SK-N-SH (cell line): ENCODE results near the gene CDK6. TPM values are rescaled to one million over a fixed set of nuclear protein-coding genes. Genes with fewer than 3 reads are reported as not detected.
A peak's percentile ranks its signal among the peaks of the same experiment; 100 is the strongest.

Experiments
- CTCF ChIA-PET: fragments of 300-600, 350-600 bp; formaldehyde crosslinking; extraction: SDS; loops from one replicate; lab custom pipeline; 2021; lab: Yijun Ruan, JAX
- POLR2A ChIA-PET: fragments of 350-600 bp; sonication (Branson Sonifier 250); formaldehyde crosslinking; extraction: SDS; loops from one replicate; lab custom pipeline; 2020; ENCODE audit warnings: antibody characterized with exemption, inconsistent platforms; lab: Yijun Ruan, JAX
- DNase-seq: peaks from one replicate; pipeline ENCODE4 v3.0.0; 2012
- H2AFZ ChIP-seq: fragments of 200-600 bp; sonication (generic); 2 replicates; pipeline ENCODE4 v1.8.1; 2016; ENCODE audit warnings: antibody characterized with exemption, mild to moderate bottlenecking, low read depth
- H3F3A ChIP-seq: fragments of 200-600 bp; sonication (generic); replicated peaks from 2 replicates; pipeline ENCODE3; 2016; ENCODE audit warnings: antibody characterized with exemption, mild to moderate bottlenecking; ENCODE audit not compliant: insufficient read depth
- H3K27ac ChIP-seq, 2 experiments: fragments of 200-500 bp in 1 of 2; fragments of 200-600 bp in 1 of 2; sonication (Bioruptor generic) in 1 of 2; sonication (generic), shearing (Covaris generic) in 1 of 2; 2 replicates each; pipeline versions ENCODE4 v1.5.1 to v1.6.1; 2014 to 2016; ENCODE audit warnings: low read depth in 2 of 2, inconsistent platforms in 1 of 2, low read length in 1 of 2, mild to moderate bottlenecking in 1 of 2, mixed read lengths in 1 of 2
- H3K27me3 ChIP-seq: fragments of 200-600 bp; sonication (generic), shearing (Covaris generic); 2 replicates; pipeline ENCODE4 v1.6.1; 2016; ENCODE audit warnings: mixed run types; ENCODE audit not compliant: insufficient read depth
- H3K36me3 ChIP-seq, 2 experiments: fragments of 200-500 bp in 1 of 2; fragments of 200-600 bp in 1 of 2; sonication (Bioruptor generic) in 1 of 2; sonication (generic) in 1 of 2; replicated peaks in 1 of 2; 2 replicates each; pipeline versions ENCODE3 to v1.5.1; 2014 to 2016; ENCODE audit warnings: low read length in 1 of 2, mild to moderate bottlenecking in 1 of 2; ENCODE audit not compliant: insufficient read depth in 2 of 2, control insufficient read depth in 1 of 2
- H3K4me1 ChIP-seq, 2 experiments: fragments of 200-500 bp in 1 of 2; fragments of 200-600 bp in 1 of 2; sonication (Bioruptor generic) in 1 of 2; sonication (generic), shearing (Covaris generic) in 1 of 2; 2 replicates each; pipeline versions ENCODE4 v1.5.1 to v1.6.1; 2014 to 2016; ENCODE audit warnings: low read depth in 1 of 2, low read length in 1 of 2, mixed run types in 1 of 2; ENCODE audit not compliant: insufficient read depth in 2 of 2, control insufficient read depth in 1 of 2
- H3K4me2 ChIP-seq: fragments of 200-600 bp; sonication (generic), shearing (Covaris generic); 2 replicates; pipeline ENCODE4 v1.6.1; 2017; ENCODE audit warnings: mixed run types
- H3K4me3 ChIP-seq, 2 experiments: fragments of 200-500 bp in 1 of 2; fragments of 200-600 bp in 1 of 2; sonication (Bioruptor generic) in 1 of 2; sonication (generic), shearing (Covaris generic) in 1 of 2; 2 replicates each; pipeline versions ENCODE4 v1.5.1 to v1.8.1; 2014 to 2016; ENCODE audit warnings: low read depth in 2 of 2, inconsistent platforms in 1 of 2, low read length in 1 of 2, mild to moderate bottlenecking in 1 of 2, mixed read lengths in 1 of 2, moderate library complexity in 1 of 2
- H3K79me2 ChIP-seq: fragments of 200-600 bp; sonication (generic); 2 replicates; pipeline ENCODE4 v1.8.1; 2017; ENCODE audit warnings: mild to moderate bottlenecking; ENCODE audit not compliant: insufficient read depth
- H3K9ac ChIP-seq: fragments of 200-600 bp; sonication (generic); 2 replicates; pipeline ENCODE4 v1.6.1; 2017; ENCODE audit warnings: mixed run types
- H3K9me2 ChIP-seq: fragments of 200-600 bp; sonication (generic); 2 replicates; pipeline ENCODE4 v1.6.1; 2017; ENCODE audit warnings: mixed run types
- H3K9me3 ChIP-seq: fragments of 200-600 bp; sonication (generic); 2 replicates; pipeline ENCODE4 v1.6.1; 2017; ENCODE audit warnings: mixed run types, mild to moderate bottlenecking, moderate library complexity
- H4K20me1 ChIP-seq: fragments of 200-600 bp; sonication (generic); 2 replicates; pipeline ENCODE4 v1.6.1; 2017; ENCODE audit warnings: mild to moderate bottlenecking, mixed run types; ENCODE audit not compliant: insufficient read depth
- EP300 ChIP-seq, 2 experiments: IDR thresholded peaks; 2 replicates each; pipeline versions ENCODE4 v1.4.0 to v1.6.1; 2012; ENCODE audit warnings: borderline replicate concordance in 1 of 2, low read depth in 1 of 2, low read length in 1 of 2
- FOSL2 ChIP-seq: IDR thresholded peaks from 2 replicates; pipeline ENCODE4 v1.4.0; 2012; ENCODE audit warnings: low read depth, mild to moderate bottlenecking, moderate library complexity, borderline replicate concordance
- IRF3 ChIP-seq: fragments of 150-350 bp; IDR thresholded peaks from 2 replicates; pipeline ENCODE4 v1.6.1; 2016; ENCODE audit warnings: mild to moderate bottlenecking, low read depth, low read length
- JUND ChIP-seq: IDR thresholded peaks from 2 replicates; pipeline ENCODE4 v1.4.0; 2012
- MAX ChIP-seq: IDR thresholded peaks from 2 replicates; pipeline ENCODE4 v1.4.0; 2012; ENCODE audit warnings: low read depth
- MEF2A ChIP-seq: IDR thresholded peaks from 2 replicates; pipeline ENCODE4 v1.4.0; 2012; ENCODE audit warnings: low read depth, borderline replicate concordance
- NFIC ChIP-seq: IDR thresholded peaks from 2 replicates; pipeline ENCODE4 v1.4.0; 2012; ENCODE audit warnings: borderline replicate concordance
- NRF1 ChIP-seq: IDR thresholded peaks from 2 replicates; pipeline ENCODE4 v1.6.1; 2012; ENCODE audit warnings: low read depth, mild to moderate bottlenecking, low read length
- PBX3 ChIP-seq: IDR thresholded peaks from 2 replicates; pipeline ENCODE4; 2012
- POLR2AphosphoS5 ChIP-seq: IDR thresholded peaks from 2 replicates; pipeline ENCODE4 v1.6.1; 2012; ENCODE audit warnings: low read depth, low read length
- RFX5 ChIP-seq: IDR thresholded peaks from 2 replicates; pipeline ENCODE4 v1.6.1; 2012; ENCODE audit warnings: mild to moderate bottlenecking, improper control_type of control experiment, low read length
- RXRA ChIP-seq: IDR thresholded peaks from 2 replicates; pipeline ENCODE4 v1.4.0; 2012; ENCODE audit warnings: low read depth, mild to moderate bottlenecking, borderline replicate concordance
- TCF12 ChIP-seq: IDR thresholded peaks from 2 replicates; pipeline ENCODE4 v1.4.0; 2012
- TEAD4 ChIP-seq: IDR thresholded peaks from 2 replicates; pipeline ENCODE4 v1.4.0; 2012; ENCODE audit warnings: mild to moderate bottlenecking, borderline replicate concordance; ENCODE audit not compliant: insufficient read depth
- USF2 ChIP-seq: fragments of 150-350 bp; IDR thresholded peaks from 2 replicates; pipeline ENCODE4 v1.6.1; 2017; ENCODE audit warnings: antibody characterized with exemption, low read length, low read depth, borderline replicate concordance
- YY1 ChIP-seq: IDR thresholded peaks from 2 replicates; pipeline ENCODE4 v1.4.0; 2012; ENCODE audit warnings: low read depth, mild to moderate bottlenecking
- ZBTB33 ChIP-seq: IDR thresholded peaks from 2 replicates; pipeline ENCODE4 v1.4.0; 2012; ENCODE audit warnings: low read depth, borderline replicate concordance
- WGBS: methylation state at CpG from one replicate; pipeline ENCODE4 v1.1.6; 2017; ENCODE audit warnings: low lambda C conversion rate; 5-methylcytosine and 5-hydroxymethylcytosine counted together
- polyA plus RNA-seq, 3 experiments: library from polyadenylated mRNA; depleted of rRNA; stranded (reverse); fragments of >200 nt; gene quantifications; 2 replicates each; pipeline ENCODE4 v1.2.3, GENCODE V29; 2012

CDK6 gene
- polyA plus RNA-seq, 1 of the 3 experiments (the other 2 are of a cell fraction) = 30.3 TPM

- TF ChIP-seq IRF3 (no peak), FOSL2 (no peak), POLR2AphosphoS5 (no peak), USF2 (no peak), RFX5 (no peak)
- TF ChIP-seq, all 33 proteins: peak for 0
Observed at GRCh38 chr7:92736870-92737269, 99.5 kb downstream of the CDK6 start (continued).

DNA sequence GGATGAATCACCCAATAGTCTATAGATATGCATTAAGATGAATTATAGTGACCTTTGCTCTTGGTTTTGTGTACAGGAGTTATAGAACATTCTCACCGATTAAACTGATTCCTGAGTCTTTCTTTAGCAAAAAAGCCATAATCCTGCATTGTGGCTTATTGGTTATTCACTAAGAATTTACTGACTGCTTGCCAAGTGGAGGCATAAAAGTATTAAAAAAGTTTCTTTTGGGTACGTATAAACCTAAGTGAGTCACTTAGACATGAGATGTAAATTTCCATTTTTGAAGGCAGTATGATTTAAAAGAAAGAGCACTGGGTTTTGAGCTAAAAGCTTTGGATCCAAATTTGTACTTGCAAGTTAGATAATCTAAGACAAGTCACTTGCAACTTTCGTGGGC lies 100.7 kb downstream of the CDK6 start:
- H3K79me2 ChIP-seq = peaks cover 98% of the 10 kb centered on the region
- POLR2A ChIA-PET = no interaction called here
- H3K27ac ChIP-seq = peak overlapping the region; percentile 39 to 70; a peak in 3 of 4 replicates
- H3K4me3 ChIP-seq = no peak overlapping the region
- H4K20me1 ChIP-seq = no peaks in the 10 kb centered on the region
- no peaks in the 10 kb centered on the region for H3K27me3 ChIP-seq
- TF ChIP-seq TCF12 (peak; percentile 80), MEF2A (peak; percentile 58; the same call in 1 of the 2 replicates), RXRA (peak; percentile 25; the same call in 1 of the 2 replicates), FOSL2 (peak; percentile 77; the same call in 1 of the 2 replicates), TEAD4 (peak; percentile 67; the same call in 1 of the 2 replicates), YY1 (no peak), NFIC (peak; percentile 91), EP300 (IDR thresholded peaks at IDR 0.05; ENCODE audit: borderline replicate concordance in 1 of 2, low read depth in 1 of 2, low read length in 1 of 2) (peak in 1 of 2 experiments; percentile 81; a peak in 2 of 4 replicates), JUND (peak; percentile 69), PBX3 (peak; percentile 63), MAX (peak; percentile 31; the same call in 1 of the 2 replicates), ZBTB33 (no peak), POLR2AphosphoS5 (peak; percentile 34), NRF1 (no peak)
- TF ChIP-seq, all 33 proteins: peak for 11
- H3K4me1 ChIP-seq = peaks cover 13 to 48% of the 10 kb centered on the region in 2 experiments
- H3F3A ChIP-seq = peaks cover 54% of the 10 kb centered on the region
- WGBS = 24% methylated on average over 3 of the region's 3 CpGs
- no peaks in the 10 kb centered on the region for H3K9me2 ChIP-seq
- peak overlapping the region; percentile 10; the same call in 1 of the 2 replicates for H3K9ac ChIP-seq
- H3K4me2 ChIP-seq = peak overlapping the region; percentile 4; the same call in 1 of the 2 replicates
- H3K36me3 ChIP-seq = peaks cover 9 to 21% of the 10 kb centered on the region in 2 experiments
- no peaks in the 10 kb centered on the region for H3K9me3 ChIP-seq
- CTCF ChIA-PET = interaction anchor here (1.1 to 2.8 kb wide), 3 partner anchors 12 to 97 kb away, joined by 3 to 9 read pairs (median 3); no protein-coding TSS in a partner anchor
- DNase-seq = no peak
- H2AFZ ChIP-seq = no peak overlapping the region
